ENCODE results near the gene GTF2F2.

The GTF2F2 gene

DNA sequence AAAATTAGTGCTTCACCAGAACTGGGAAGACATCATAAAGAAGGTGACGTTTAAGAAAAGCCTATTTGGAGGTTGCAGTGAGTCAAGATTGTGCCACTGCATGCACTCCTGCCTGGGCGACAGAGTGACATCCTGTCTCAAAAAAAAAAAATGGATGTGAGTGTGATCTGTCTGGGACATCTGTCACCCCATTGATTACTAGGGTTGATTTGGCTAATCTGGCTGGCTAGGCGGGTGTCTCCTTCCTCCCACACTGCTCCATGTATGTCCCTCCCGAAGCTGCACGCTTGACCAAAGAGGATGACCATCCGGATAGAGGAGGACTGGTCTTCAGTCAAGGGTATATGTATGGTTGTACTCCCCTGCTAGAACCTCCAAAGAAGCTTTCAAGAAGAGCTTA is 2.6 kb downstream of the GTF2F2 start:
- DNase-seq (ENCODE audit: low read depth, low spot score): no peak

- DNase-seq (ENCODE audit: low read depth, low spot score): no peak
Observed at GRCh38 chr13:45132369-45133064, 12.2 kb downstream of the GTF2F2 start.

GRCh38 chr13:45133396-45134118 is 13.2 kb downstream of the GTF2F2 start:
- no peak for DNase-seq (ENCODE audit: low read depth, low spot score)

DNA sequence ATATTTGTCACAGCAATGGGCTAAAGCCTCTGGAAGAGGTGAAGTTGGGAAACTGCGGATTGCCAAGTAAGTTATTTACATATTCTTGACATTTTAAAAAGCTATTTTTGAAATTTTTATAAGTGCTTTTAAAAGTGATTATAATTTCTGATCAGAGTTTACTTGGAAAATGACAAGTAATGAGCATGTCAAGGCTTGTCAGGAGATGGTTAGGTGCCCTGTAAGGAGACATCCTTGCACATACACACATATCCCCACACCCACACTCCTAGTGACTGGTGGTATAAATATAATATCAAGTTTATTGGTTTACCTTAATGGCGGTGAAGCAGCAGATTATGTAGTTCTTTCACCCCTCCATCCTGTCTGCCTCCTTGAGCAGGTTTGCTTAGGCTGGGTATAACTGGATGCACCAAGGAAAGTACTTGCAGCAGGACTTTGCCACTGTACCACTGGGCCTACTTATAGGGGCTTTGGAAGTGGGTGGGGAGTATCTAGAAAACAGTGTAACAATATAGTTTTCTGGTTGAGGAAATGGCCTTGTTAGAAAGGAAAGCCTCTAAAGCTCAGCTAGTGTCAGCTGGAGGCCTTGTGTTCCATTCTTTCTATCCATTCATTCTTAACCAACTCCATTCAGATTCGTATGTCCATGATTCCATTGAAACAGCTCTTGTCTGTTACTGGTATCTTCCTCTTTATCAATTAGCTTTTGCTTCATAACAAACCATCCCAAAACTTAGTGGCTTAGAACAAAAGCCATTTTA is 16.6 kb downstream of the GTF2F2 start:
- DNase-seq (ENCODE audit: low read depth, low spot score): no peak

DNA sequence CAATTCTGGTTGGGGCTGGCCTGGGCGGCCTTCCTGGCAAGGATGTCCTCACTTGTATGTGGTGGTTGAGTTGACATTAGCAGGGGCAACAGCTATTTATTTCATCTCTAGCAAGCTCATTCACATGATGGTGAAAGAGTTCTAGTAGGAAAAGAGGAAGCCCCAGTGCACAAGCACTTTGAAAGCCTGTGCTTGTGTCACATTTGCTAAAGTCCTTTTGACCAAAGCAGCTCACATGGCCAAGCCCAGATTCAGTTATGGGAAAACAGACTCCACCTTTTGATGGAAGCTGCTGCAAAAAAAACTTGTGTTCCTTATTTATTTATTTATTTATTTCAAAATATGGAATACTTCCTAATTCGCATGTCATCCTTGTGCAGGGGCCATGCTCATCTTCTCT is 17.2 kb downstream of the GTF2F2 start:
- DNase-seq (ENCODE audit: low read depth, low spot score): no peak

GRCh38 chr13:45138282-45138681 is 18.0 kb downstream of the GTF2F2 start:
- DNase-seq (ENCODE audit: low read depth, low spot score): no peak

DNA sequence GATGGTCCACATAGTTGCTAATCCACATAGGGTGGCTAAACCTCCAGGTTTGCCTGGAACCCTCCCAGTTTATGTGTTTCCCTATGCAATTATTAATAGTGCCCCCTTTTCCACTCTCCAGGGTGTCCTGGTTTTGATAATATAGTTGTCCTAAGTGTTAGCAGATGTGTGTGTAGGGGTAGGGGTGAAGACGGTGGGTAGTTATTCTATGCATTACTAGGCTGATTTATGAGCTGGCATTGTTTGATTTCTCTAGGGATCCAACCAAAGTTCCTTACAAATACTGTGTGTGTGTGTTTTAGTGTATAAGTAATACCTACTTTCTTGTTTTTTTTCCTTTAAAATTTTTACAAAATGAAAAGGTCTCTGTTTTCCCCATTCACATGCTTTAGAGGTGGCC is 21.1 kb downstream of the GTF2F2 start:
- DNase-seq (ENCODE audit: low read depth, low spot score): no peak

- DNase-seq (ENCODE audit: low read depth, low spot score): no peak
Observed at GRCh38 chr13:45142440-45143345, 22.4 kb downstream of the GTF2F2 start.

- DNase-seq (ENCODE audit: low read depth, low spot score): no peak
Observed at GRCh38 chr13:45143346-45143751, 23.0 kb downstream of the GTF2F2 start.

DNA sequence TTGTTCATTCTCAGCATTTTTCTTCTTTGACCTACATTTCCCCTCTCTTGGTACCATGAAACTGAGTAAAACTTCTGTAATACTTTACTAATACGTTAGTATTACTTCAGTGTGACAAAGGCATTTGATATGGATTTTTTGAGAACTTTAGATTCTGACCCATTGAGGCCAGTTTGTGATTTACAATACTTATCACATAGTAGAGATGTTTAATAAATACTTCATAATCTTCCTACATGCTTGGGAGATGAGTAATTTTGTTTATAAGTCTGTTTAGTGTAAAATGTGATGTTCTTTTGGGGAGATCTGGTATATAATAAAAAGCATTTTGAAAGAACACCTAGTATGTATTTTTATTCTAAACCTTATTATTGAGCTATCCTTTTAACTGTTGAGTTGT is 29.7 kb downstream of the GTF2F2 start:
- no peak for DNase-seq (ENCODE audit: low read depth, low spot score)

GRCh38 chr13:45156565-45157361 is 36.5 kb downstream of the GTF2F2 start:
- no peak for DNase-seq (ENCODE audit: low read depth, low spot score)

- DNase-seq (ENCODE audit: low read depth, low spot score): no peak
Observed at GRCh38 chr13:45162194-45162593, 41.9 kb downstream of the GTF2F2 start.

DNA sequence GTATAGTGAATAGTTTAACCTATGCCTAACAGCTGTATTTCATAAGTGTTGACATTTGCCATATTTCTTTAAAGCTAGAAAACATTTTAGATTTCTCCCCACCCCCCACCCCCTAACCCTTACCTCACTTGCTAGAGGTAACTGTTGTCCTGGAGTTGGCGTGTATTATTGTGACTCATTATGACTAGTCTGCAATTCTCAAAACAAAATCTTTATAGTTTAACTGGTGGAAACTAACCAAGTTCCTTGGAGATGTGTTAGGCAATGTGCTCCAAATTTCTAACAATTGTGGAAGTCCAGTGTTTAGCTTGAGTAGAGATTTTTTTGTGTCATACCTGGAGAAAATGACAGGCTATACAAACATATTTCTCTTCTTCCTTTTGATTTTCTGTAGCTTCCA is 42.5 kb downstream of the GTF2F2 start:
- no peak for DNase-seq (ENCODE audit: low read depth, low spot score)

DNA sequence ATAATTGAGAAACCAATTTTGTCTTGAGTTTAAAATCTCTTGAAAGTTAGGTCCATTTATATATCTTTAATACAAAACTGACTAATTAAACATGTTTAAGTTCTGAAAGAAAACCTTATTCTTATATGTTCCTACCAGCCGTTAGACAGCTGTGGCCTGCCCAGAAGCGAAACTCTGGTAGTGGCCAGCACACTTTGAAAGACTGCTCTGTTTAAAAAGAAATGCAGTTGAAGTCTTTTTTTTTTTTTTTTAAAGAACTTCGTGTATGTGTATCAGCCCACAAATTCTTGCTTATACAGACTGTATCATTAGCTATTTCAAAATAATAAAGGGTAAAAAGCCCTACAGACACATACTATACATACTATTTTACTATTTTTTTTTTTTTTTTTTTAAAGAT is 46.5 kb downstream of the GTF2F2 start:
- no peak for DNase-seq (ENCODE audit: low read depth, low spot score)

DNA sequence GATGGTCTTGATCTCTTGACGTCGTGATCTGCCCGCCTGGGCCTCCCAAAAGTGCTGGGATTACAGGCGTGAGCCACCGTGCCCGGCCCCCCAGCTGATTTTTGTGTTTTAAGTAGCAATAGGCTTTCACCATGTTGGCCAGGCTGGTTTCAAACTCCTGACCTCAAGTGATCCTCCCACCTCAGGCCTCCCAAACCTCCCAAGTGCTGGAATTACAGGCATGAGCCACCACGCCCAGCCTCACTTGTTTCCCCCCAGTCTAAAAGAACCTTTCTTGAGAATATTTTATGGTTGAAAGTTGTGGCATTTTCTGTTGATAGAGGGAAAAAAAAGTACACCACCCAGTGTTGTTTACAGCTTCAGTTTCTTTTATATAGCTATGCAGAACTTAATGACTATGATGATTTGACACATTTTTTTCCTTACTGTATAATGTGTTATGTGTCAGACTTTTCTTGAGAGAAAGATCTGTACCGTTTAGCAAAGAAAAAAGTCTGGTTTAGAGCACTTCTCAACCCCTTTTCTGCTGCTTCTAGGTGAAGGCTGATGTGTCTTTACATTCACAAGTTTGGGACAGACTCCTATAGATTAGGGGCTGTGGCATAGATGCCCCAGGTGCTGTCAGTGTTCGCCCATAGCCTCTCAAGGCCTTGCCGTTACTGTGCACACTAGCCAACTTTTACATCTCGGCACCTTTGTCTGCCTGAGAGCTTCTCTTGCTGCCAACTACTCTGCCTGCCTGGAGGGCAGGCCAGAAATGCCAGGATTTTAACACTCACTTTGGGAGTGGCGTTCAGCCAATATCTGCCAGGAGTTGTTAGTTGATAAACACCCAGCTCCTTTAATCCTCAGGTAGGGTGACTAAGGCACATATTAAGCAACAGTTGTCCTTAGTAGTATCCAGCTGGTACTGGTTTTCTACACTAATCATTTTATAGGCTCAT is 47.6 kb downstream of the GTF2F2 start:
- no peak for DNase-seq (ENCODE audit: low read depth, low spot score)

DNA sequence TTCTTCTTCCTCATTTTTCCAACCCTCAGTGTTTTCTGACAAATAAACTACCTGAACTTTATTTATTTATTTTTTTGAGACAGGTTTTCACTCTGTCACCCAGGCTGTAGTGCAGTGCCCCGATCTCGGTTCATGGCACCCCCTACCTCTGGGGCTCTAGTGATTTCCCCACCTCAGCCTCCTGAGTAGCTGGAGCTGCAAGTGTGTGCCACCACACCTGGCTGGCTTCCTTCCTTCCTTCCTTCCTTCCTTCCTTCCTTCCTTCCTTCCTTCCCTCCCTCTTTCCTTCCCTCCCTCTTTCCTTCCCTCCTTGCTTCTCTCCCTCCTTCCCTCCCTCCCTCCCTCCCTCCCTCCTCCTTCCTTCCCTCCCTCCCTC is 48.2 kb downstream of the GTF2F2 start:
- DNase-seq (ENCODE audit: low read depth, low spot score): no peak

GRCh38 chr13:45174478-45174877 is 54.2 kb downstream of the GTF2F2 start:
- no peak for DNase-seq (ENCODE audit: low read depth, low spot score)

- DNase-seq (ENCODE audit: low read depth, low spot score): no peak
Observed at GRCh38 chr13:45178349-45179162, 58.2 kb downstream of the GTF2F2 start.

DNA sequence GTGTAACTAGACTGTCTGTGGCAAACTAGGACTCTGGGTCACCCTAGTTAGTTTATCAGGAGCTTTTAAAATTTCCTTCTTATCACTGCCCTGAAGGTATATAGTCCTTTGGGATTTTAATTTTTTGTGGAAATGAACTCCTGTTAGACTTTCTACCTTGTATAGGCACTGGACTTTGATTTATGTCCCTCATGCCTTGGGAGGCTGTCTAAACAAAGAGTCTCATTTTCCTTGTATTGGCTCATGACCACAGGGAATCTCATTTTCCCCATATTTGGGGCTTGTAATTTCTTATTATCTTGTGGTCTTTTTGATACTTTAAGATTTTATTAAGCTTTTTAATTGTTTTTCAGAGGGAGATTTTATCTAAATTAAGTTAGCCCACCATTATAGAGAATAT is 59.1 kb downstream of the GTF2F2 start:
- no peak for DNase-seq (ENCODE audit: low read depth, low spot score)

Data from activated CD4-positive, CD25-positive, alpha-beta regulatory T cell treated with anti-CD3 and anti-CD28 coated beads, Interleukin-2, amount 50 U/mL, for 16 hours (primary cell).